Tibial nerve (tissue), 4 donors: ENCODE results near the gene TJP1.

Experiments used
- CTCF ChIP-seq, 5 experiments: fragments of 200-600 bp in 3 of 5; fragments of 450-650 bp in 2 of 5; sonication (generic) in 3 of 5; IDR thresholded peaks; one replicate each; pipeline ENCODE4 v1.5.1; 2016 to 2019; ENCODE audit warnings: antibody characterized with exemption in 5 of 5, mild to moderate bottlenecking in 3 of 5, moderate library complexity in 2 of 5
- EP300 ChIP-seq, 2 donors: sonication (generic); formaldehyde crosslinking; IDR thresholded peaks; one replicate each; pipeline ENCODE4 v1.6.1; 2017; ENCODE audit warnings: antibody characterized with exemption in 2 of 2, mild to moderate bottlenecking in 1 of 2
- POLR2A ChIP-seq, 2 donors: fragments of 450-650 bp; IDR thresholded peaks; one replicate each; pipeline ENCODE4 v1.6.1; 2017; ENCODE audit warnings: antibody characterized with exemption in 2 of 2, mild to moderate bottlenecking in 2 of 2, moderate library complexity in 2 of 2

- TF ChIP-seq CTCF (IDR thresholded peaks at IDR 0.05) (no peak), POLR2A (IDR thresholded peaks at IDR 0.05) (no peak), EP300 (IDR thresholded peaks at IDR 0.05) (no peak)
Observed at GRCh38 chr15:29675791-29676301, 146.4 kb downstream of the TJP1 start.
